Measurements from ENCODE around the gene JAKMIP1.
"Not testable (repeated sequence)": the region's sequence is repeated elsewhere in the genome, so short reads cannot be mapped to it uniquely, and the experiment has no call there.

Gene JAKMIP1

DNA sequence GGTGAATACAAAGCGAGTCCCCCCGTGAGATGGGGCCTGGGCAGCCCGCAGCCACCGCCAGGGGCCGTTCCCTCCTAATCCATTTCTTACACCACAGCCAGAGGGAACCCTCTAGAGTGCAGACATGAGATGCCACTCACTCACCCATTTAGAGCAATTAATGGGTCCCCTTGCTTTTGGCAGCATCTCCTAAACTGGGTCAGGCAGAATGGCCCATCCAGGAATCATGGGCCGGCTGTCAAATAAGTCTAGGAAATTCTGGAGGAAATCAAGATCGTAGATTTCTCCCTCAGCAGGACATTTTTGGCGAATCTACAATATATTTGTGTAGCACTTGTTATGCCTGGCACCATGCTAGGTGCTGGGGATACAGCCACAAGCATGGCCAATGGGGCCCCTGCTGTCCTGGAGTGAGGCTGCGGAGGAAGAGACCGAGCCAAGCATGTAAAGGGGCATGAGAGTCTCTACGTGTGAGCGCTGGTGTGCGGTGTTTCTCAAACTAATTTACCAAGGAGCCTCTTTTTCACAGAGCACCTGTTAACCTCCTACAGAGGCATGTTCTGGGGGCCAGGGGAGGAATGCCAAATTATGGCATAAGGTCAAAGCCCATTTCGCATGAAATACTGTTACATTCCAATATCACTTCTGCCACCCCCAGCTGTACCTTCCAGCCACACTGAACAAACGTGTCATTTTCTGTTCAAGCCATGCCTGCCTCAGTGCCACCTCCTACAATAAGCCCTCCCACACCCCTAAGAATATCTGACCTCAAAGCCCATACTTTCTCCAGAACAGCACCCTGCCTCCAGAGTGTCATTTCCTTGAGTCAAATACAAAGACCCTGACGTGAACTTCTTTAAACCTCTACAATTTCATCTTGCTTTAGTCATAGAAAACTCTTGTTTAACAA lies 28.1 kb upstream of the JAKMIP1 start:
- DNase-seq: no peak

- DNase-seq: no peak
Observed at GRCh38 chr4:6227412-6228157, 27.2 kb upstream of the JAKMIP1 start.

DNA sequence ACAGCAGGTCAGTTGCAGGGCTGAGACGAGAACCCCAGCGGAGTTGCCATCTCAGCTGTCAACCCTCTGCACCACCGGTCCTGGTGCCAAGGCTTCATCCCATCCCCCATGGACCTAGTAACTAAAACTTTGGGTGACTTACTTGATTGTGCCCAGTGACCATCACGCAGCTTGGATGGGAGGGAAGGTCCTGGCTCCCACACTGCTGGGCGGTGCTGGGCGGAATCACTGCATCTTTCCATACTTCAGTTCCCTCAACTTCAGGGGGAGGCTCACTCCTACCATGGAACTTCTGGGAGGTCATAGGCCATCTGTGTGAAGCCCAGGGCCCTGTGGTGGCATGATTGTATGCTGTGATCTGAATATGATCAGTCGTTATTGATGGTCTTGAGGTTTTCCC lies 26.2 kb upstream of the JAKMIP1 start:
- DNase-seq: no peak

- no peak for DNase-seq
Observed at GRCh38 chr4:6225469-6225868, 25.1 kb upstream of the JAKMIP1 start.

DNA sequence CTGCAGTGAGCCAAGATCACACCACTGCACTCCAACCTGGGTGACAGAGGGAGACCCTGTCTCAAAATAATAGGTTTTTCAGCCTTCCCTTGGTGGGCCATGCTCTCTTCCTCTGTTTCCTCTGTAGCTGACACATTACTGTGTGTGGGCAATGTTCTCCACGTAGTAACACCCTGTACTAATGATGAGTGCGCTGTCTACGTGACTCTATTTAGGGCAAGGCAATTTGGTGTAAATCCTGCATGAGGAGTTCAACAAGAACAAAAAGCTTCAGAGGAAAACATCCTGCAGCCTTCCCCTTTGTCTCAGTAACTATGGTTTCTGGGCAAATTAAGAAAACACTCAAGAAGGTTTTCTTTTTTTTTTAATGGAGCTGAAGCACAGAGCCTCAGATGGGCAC lies 24.4 kb upstream of the JAKMIP1 start:
- no peak for DNase-seq

GRCh38 chr4:6222761-6223292 lies 22.5 kb upstream of the JAKMIP1 start:
- no peak for DNase-seq

- DNase-seq: no peak
Observed at GRCh38 chr4:6221851-6222760, 21.8 kb upstream of the JAKMIP1 start.

DNA sequence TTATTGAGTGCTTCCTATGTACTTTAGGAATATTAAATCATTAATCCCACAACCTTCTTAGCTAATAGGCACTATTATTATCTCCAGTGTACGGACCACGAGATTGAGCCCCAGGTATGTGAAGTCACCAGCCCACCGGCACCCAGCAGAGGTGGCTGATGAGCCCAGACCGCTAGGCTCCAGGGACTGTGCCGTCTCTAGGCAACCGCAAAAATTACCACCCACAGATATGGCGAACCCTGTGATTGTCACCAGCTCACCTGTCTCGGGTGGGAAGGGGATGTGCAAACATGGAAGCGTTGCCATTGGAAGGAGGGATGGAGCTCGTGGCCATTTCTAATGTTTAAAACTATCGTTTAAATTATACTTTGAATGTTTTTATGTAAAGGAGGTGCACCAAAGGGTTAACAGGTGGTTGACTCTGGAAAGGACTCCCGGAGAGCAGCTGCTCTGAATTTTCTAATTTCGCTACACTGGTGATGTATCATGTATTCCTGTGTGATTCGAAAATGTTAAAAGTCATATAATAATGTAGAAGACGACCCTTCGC lies 21.0 kb upstream of the JAKMIP1 start:
- DNase-seq: no peak

- DNase-seq: no peak
Observed at GRCh38 chr4:6217716-6218381, 17.5 kb upstream of the JAKMIP1 start.

DNA sequence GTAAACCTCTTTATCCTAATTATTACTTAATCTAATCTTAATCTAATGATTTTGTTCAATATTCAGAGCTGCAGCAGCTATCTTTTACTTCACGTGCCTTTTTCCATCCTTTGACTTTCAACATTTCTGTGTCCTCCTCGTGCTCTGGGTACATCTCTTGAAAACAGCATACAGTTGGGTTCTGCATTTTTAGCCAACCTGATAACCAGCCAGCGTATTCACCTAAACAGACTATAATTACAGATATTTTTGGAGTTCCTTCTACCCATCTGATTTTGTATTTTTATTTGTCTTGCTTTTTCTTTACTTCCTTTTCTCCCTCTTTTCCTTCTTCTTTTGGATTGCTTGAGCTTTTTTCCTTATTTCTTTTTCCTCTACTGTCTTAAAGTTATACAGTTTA lies 16.2 kb upstream of the JAKMIP1 start:
- no peak for DNase-seq

- no peak for DNase-seq
Observed at GRCh38 chr4:6209921-6210320, 9.6 kb upstream of the JAKMIP1 start.

GRCh38 chr4:6209291-6209690 lies 8.9 kb upstream of the JAKMIP1 start:
- not testable (repeated sequence) for DNase-seq

DNA sequence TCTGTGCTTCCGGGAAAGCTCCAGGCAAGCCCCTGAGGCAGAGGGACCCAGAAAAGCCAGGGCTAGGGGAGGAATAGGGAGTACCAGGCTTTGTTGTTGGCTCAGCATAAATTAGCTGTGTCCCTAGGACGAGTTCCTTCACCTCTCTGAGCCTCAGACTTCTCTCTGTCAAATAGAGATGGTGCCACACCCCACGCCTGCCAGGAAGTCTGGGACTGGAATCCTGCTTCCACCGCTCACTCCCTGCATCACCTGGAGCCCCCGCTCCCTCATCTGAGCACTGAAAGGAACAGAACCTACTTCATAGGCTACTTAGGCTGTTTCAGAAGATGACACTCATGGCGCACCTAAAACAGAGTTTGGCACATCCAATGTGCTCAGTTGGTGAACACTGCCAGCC lies 8.1 kb upstream of the JAKMIP1 start:
- DNase-seq: no peak

- DNase-seq: no peak
Observed at GRCh38 chr4:6207602-6208001, 7.3 kb upstream of the JAKMIP1 start.

- no peak for DNase-seq
Observed at GRCh38 chr4:6206771-6207290, 6.5 kb upstream of the JAKMIP1 start.

- DNase-seq: no peak
Observed at GRCh38 chr4:6205973-6206372, 5.6 kb upstream of the JAKMIP1 start.

DNA sequence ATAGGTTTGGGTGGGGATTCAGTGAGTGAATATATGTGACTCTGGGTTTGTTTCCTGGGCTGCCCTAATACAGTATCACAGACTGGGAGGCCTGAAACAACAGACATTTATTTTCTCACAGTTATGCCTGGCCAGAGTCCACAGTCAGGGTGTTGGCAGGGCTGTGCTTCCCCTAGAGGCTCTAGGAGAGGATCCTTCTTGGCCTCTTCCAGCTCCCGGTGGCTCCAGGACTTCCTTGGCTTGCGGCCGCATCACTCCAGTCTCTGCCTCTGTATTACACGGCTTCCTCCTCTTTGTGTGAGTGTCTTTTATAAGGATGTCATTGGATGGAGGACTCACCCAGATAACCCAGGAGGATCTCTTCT lies 5.2 kb upstream of the JAKMIP1 start:
- no peak for DNase-seq

DNA sequence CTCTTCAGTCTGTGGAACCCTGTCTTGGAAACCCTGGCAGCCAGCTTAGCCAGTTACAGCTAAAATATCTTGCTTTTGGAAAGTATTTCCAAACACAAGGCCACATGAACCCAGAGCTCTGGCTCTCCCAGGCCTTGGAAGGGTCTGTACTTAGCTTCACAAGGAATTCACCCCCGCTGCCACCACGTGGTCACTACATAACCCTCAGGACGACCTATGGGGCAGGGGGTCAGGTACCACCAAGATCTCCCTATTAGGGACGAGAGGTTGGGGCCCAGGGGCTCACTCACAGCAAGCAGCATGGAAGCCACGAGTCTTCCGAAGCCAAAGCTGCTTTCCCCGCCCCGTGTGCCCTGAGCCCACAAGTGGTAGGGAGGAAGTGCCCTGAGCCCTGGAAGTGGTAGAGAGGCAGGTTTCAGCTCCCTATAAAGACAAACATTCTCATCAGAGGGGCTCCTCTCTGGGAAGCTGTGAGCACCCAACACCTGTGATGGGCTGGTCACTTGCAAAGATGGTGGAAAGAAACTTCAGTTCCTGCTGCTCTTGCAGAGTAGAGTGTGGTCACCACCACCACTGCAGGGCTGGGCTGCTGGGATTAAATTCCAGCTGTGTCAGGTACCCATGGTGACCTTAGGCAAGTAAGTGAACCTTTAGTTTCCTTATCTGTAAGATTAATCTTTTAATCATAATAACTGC lies 4.7 kb upstream of the JAKMIP1 start:
- DNase-seq: no peak

DNA sequence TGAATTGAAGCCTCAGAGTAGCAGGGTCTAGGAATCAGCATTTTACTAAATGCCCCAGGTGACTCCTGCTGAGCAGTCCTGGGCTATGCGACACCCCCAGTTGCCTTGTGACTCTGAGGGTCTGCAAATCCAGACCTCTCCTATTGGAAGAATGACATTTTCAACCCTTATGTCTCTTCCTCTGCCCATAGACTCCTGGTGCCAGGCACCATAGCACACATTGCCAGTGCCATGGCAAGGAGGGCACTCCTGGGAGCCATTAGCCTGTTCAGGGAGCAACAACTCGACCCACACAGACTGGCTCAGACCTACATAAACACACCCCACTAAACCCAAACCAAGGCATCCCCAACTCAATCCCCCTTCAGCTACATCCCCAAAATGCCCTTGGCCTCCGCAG lies 3.7 kb upstream of the JAKMIP1 start:
- DNase-seq: no peak

DNA sequence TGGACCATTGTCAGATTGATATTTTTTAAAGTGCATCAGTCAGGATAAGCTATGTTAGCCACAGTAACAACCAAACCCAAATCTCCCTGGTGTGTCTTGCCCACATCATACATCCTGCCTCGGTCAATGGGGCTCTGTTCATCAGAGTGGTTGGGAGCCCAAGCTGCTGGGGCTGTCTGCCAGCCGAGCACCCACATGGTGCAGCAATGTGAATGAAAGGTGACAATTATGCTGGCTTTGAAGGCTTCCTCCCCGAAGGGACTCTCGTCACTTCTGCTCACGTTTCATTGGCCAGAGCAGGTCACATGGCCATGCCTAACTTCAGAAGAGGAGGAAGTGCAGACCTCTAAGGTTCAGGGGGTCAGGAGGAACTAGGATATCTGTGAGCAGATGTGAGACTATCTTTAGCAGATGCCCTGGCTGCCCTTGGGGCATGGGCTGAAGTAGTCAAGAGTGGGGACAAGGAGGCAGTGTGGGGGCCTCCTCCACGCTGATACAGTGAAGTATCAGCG lies 1.3 kb upstream of the JAKMIP1 start:
- DNase-seq: no peak

DNA sequence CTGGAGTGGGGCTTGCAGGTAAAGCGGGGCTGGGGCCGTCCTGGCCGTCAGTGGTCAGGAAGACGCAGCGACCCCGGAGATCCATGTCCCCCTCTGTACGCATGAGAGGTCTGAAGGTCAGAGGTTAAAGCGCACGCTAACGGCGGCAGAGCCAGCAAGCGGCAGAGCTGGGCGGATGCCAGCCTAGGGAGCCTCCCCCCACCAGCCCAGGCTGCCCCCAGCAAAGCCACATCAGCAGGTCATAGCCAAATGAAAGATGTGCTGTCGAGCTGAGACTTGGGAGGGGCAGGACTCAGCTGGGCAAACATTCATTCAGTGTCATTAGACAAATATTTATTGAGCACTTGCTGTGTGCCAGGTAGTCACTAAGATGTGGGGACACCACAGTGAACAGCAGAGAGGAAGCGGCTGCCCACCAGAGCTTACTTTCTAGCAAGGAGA lies 593 bp upstream of the JAKMIP1 start:
- no peak for DNase-seq
